Neural progenitor cell (in vitro differentiated cells): ENCODE measurements around the gene PCSK5. TPM values are rescaled to one million over a fixed set of nuclear protein-coding genes. Genes with fewer than 3 reads are reported as not detected.

Source experiments
- DNase-seq: peaks from one replicate; pipeline ENCODE4 v3.0.0-alpha.2; 2016; ENCODE audit warnings: low spot score
- H2AFZ ChIP-seq: fragments of 200-600 bp; sonication (generic); replicated peaks from 2 replicates; pipeline ENCODE4 v1.6.1; 2016; ENCODE audit warnings: antibody characterized with exemption
- H3F3A ChIP-seq: fragments of 200-600 bp; sonication (generic); 2 replicates; pipeline ENCODE4 v1.6.1; 2016; ENCODE audit warnings: antibody characterized with exemption, low read depth
- H3K27ac ChIP-seq: fragments of 200-600 bp; sonication (generic); 2 replicates; pipeline ENCODE4 v1.5.1; 2016; ENCODE audit warnings: mild to moderate bottlenecking
- H3K27me3 ChIP-seq: fragments of 200-600 bp; sonication (generic); 2 replicates; pipeline ENCODE4 v1.6.1; 2016; ENCODE audit warnings: mild to moderate bottlenecking, moderate library complexity
- H3K36me3 ChIP-seq: fragments of 200-600 bp; sonication (generic); 2 replicates; pipeline ENCODE4 v1.5.1; 2016
- H3K4me1 ChIP-seq: fragments of 200-600 bp; sonication (generic); 2 replicates; pipeline ENCODE4 v1.6.1; 2016; ENCODE audit warnings: mixed run types
- H3K4me2 ChIP-seq: fragments of 200-600 bp; sonication (generic); 2 replicates; pipeline ENCODE4 v1.6.1; 2016
- H3K4me3 ChIP-seq: fragments of 200-600 bp; sonication (generic); 2 replicates; pipeline ENCODE4 v1.5.1; 2016
- H3K79me2 ChIP-seq: fragments of 200-600 bp; sonication (generic); 2 replicates; pipeline ENCODE4 v1.6.1; 2016; ENCODE audit warnings: low read depth
- H3K9ac ChIP-seq: fragments of 200-600 bp; sonication (generic); 2 replicates; pipeline ENCODE4 v1.6.1; 2016
- H3K9me3 ChIP-seq: fragments of 200-600 bp; sonication (generic); 2 replicates; pipeline ENCODE4 v1.5.1; 2016; ENCODE audit warnings: low read depth
- H4K20me1 ChIP-seq: fragments of 200-600 bp; sonication (generic); 2 replicates; pipeline ENCODE4 v1.6.1; 2016; ENCODE audit warnings: low read depth
- H3K27ac Mint-ChIP-seq: 3 replicates; pipeline ENCODE4 v1.8.0; 2021; ENCODE audit warnings: mixed read lengths
- H3K27me3 Mint-ChIP-seq: 2 replicates; pipeline ENCODE4 v1.8.0; 2022; ENCODE audit warnings: low read depth, mild to moderate bottlenecking, inconsistent platforms, moderate library complexity, mixed read lengths; ENCODE audit not compliant: insufficient read depth
- H3K36me3 Mint-ChIP-seq: 3 replicates; pipeline ENCODE4 v1.8.0; 2021; ENCODE audit warnings: mixed read lengths
- H3K4me1 Mint-ChIP-seq: 3 replicates; pipeline ENCODE4 v1.8.0; 2021; ENCODE audit warnings: mixed read lengths
- H3K4me3 Mint-ChIP-seq: 3 replicates; pipeline ENCODE4 v1.8.0; 2021; ENCODE audit warnings: mild to moderate bottlenecking, moderate library complexity, mixed read lengths
- H3K9me3 Mint-ChIP-seq: 3 replicates; pipeline ENCODE4 v1.8.0; 2020; ENCODE audit warnings: mixed read lengths
- EZH2 ChIP-seq: fragments of 200-600 bp; sonication (generic); IDR thresholded peaks from 2 replicates; pipeline ENCODE4 v1.6.1; 2017; ENCODE audit warnings: antibody characterized with exemption, mild to moderate bottlenecking, moderate library complexity
- EZH2phosphoT487 ChIP-seq: fragments of 200-600 bp; sonication (generic); IDR thresholded peaks from 2 replicates; pipeline ENCODE4 v1.6.1; 2017; ENCODE audit warnings: antibody characterized with exemption
- total RNA-seq: library from RNA; depleted of rRNA; stranded (reverse); fragments of >200 nt; gene quantifications from 2 replicates; pipeline ENCODE4 v1.2.3, GENCODE V29; 2015; ENCODE audit warnings: low replicate concordance
- TF ChIP-seq, protein P1 (sequence below): fragments of 200-600 bp; sonication (generic); IDR thresholded peaks from 2 replicates; pipeline ENCODE4 v1.5.1; 2017; ENCODE audit warnings: antibody characterized with exemption, mild to moderate bottlenecking

Gene PCSK5
- total RNA-seq, 1 donor from 2014 or later = 23.4 TPM

DNA sequence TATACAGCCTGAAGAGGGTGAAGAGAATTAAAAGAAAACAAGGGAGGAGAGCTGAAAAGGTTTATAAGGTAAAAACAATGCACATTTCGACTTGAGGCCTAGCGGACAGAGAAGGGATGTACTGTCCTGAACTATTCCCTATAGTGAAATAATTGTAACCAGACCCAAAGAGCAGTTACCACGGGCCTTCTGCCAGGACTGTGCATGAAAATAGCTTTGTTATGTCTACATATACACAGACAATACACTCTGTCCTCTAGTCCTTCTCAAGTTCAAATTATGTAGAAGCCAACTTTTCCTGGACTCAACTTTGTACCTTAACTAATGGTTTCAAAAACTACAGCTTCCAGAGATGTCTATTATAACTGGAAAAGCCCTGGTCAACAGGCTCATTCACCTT lies 223.7 kb downstream of the PCSK5 start:
- Mint-ChIP-seq H3K27me3 (no peaks in the 10 kb centered on the region), H3K27ac (no peak overlapping the region), H3K4me3 (no peak overlapping the region), H3K4me1 (peaks cover 3% of the 10 kb centered on the region), H3K9me3 (no peaks in the 10 kb centered on the region), H3K36me3 (peaks cover 5% of the 10 kb centered on the region)
- H3K27me3 ChIP-seq = no peaks in the 10 kb centered on the region
- H3K27ac ChIP-seq = no peak overlapping the region
- no peak for DNase-seq
- no peaks in the 10 kb centered on the region for H3K4me1 ChIP-seq
- no peak overlapping the region for H3K9ac ChIP-seq
- no peaks in the 10 kb centered on the region for H3K79me2 ChIP-seq
- H3K4me2 ChIP-seq = no peak overlapping the region
- H3K4me3 ChIP-seq = no peak overlapping the region
- H3K36me3 ChIP-seq = no peaks in the 10 kb centered on the region
- H2AFZ ChIP-seq = no peak overlapping the region
- no peaks in the 10 kb centered on the region for H4K20me1 ChIP-seq
- no peaks in the 10 kb centered on the region for H3K9me3 ChIP-seq
- TF ChIP-seq, protein P1, sequence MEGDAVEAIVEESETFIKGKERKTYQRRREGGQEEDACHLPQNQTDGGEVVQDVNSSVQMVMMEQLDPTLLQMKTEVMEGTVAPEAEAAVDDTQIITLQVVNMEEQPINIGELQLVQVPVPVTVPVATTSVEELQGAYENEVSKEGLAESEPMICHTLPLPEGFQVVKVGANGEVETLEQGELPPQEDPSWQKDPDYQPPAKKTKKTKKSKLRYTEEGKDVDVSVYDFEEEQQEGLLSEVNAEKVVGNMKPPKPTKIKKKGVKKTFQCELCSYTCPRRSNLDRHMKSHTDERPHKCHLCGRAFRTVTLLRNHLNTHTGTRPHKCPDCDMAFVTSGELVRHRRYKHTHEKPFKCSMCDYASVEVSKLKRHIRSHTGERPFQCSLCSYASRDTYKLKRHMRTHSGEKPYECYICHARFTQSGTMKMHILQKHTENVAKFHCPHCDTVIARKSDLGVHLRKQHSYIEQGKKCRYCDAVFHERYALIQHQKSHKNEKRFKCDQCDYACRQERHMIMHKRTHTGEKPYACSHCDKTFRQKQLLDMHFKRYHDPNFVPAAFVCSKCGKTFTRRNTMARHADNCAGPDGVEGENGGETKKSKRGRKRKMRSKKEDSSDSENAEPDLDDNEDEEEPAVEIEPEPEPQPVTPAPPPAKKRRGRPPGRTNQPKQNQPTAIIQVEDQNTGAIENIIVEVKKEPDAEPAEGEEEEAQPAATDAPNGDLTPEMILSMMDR = no peak
- TF ChIP-seq EZH2phosphoT487 (no peak), EZH2 (no peak)
- H3F3A ChIP-seq = peaks cover 4% of the 10 kb centered on the region

DNA sequence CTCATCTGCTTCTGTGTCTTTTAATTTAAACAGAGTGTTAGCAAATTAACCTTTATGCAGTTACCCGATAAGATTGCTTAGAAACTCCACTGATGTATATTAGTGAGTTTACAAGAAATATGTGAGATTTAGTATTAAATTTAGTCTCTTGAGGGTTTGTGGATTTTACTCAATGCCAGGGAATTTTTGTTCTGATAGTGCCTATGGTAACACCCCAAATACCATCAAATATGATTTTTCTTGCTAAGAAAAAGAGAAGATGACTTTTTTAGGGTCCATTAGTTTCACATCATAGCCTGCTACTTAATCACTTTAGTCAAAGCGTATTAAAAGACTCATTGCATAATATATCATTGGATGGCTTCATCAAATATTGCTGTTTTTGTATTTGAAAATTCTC lies 224.9 kb downstream of the PCSK5 start:
- TF ChIP-seq EZH2phosphoT487 (no peak), EZH2 (no peak)
- TF ChIP-seq, protein P1 = no peak
- Histone ChIP-seq H3K36me3 (no peaks in the 10 kb centered on the region), H2AFZ (no peak overlapping the region), H3K27me3 (no peaks in the 10 kb centered on the region), H3K4me2 (no peak overlapping the region), H3K79me2 (no peaks in the 10 kb centered on the region), H3K27ac (no peak overlapping the region), H3K9ac (no peak overlapping the region), H3K9me3 (no peaks in the 10 kb centered on the region), H4K20me1 (no peaks in the 10 kb centered on the region), H3F3A (peaks cover 4% of the 10 kb centered on the region), H3K4me1 (no peaks in the 10 kb centered on the region), H3K4me3 (no peak overlapping the region)
- DNase-seq = no peak
- Mint-ChIP-seq H3K4me1 (peaks cover 3% of the 10 kb centered on the region), H3K27me3 (no peaks in the 10 kb centered on the region), H3K27ac (no peak overlapping the region), H3K9me3 (no peaks in the 10 kb centered on the region), H3K4me3 (no peak overlapping the region), H3K36me3 (peaks cover 4% of the 10 kb centered on the region)

DNA sequence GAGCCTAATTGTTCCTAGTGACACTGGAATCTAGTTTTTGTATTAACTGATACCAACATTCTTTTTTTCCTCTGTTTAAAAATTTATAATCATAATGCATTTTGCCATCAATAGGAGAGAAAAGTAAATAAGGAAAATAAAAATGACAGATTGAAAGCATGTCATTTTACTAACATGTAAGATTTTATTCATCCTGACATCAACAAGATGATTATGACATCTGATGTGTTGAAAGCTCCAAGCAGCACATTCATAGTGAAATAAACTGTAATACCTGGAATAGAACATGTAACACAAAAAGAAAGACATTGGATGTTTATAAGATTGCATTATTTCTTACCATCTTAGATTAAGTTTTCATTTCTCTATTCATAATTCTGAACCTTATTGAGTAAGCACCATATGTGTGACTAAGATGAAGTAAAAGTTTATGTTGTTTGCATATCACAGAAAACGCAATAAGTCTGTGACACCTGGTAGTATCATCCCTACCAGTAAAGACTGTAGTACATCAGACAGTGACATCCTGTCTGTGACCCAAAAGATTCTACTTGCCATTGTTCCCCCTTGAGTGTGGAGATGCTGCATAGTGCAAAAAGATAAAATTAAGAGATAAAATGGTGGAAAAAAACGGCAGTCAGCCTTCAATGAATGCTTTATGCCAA lies 225.6 kb downstream of the PCSK5 start:
- Mint-ChIP-seq H3K9me3 (no peaks in the 10 kb centered on the region), H3K27ac (no peak overlapping the region), H3K4me1 (peaks cover 3% of the 10 kb centered on the region), H3K36me3 (peaks cover 2% of the 10 kb centered on the region), H3K4me3 (no peak overlapping the region), H3K27me3 (no peaks in the 10 kb centered on the region)
- TF ChIP-seq EZH2phosphoT487 = no peak
- TF ChIP-seq, protein P1 = no peak
- TF ChIP-seq EZH2 = no peak
- no peak overlapping the region for H3K27ac ChIP-seq
- no peak overlapping the region for H3K4me3 ChIP-seq
- no peaks in the 10 kb centered on the region for H3K79me2 ChIP-seq
- H3K4me2 ChIP-seq = no peak overlapping the region
- no peaks in the 10 kb centered on the region for H3K36me3 ChIP-seq
- H3K9ac ChIP-seq = no peak overlapping the region
- H3K9me3 ChIP-seq = no peaks in the 10 kb centered on the region
- H3K4me1 ChIP-seq = no peaks in the 10 kb centered on the region
- no peaks in the 10 kb centered on the region for H4K20me1 ChIP-seq
- no peak for DNase-seq
- H2AFZ ChIP-seq = no peak overlapping the region
- no peaks in the 10 kb centered on the region for H3K27me3 ChIP-seq
- peaks cover 4% of the 10 kb centered on the region for H3F3A ChIP-seq
